ENCODE data around the gene FHL2.

DNA sequence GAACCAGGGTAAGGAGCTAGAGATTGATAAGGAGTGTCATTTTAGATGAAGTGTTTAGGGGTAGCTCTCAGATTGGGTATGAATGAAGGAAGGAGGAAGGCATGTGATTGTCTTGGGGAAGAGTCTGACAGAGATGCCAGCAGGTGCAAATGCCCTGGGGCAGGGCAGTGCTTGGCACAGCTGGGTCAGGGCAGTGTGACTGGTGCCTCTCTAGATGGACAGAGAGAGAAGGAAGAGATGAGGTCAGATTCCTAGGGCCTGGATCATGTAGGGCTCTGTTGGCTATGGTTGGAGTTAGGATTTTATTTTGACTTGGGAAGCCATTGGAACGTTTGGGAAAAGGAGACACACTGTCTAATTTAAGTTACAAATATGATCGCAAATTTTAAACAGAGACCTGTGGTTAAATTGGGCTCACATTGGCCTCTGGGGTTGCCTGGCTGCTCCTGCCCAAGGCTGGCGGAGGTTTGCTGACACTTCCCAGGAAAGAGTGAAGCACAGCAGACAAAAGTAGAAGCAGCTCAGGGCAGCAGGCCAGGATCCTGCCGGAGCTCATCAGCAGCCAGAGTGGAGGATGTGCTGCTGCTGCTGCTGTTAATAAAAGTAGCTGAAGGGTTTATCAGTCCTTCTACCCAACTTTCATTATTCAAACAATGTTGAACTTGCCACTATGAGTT is 32.7 kb upstream of the FHL2 start:
- TF ChIP-seq, protein P1, sequence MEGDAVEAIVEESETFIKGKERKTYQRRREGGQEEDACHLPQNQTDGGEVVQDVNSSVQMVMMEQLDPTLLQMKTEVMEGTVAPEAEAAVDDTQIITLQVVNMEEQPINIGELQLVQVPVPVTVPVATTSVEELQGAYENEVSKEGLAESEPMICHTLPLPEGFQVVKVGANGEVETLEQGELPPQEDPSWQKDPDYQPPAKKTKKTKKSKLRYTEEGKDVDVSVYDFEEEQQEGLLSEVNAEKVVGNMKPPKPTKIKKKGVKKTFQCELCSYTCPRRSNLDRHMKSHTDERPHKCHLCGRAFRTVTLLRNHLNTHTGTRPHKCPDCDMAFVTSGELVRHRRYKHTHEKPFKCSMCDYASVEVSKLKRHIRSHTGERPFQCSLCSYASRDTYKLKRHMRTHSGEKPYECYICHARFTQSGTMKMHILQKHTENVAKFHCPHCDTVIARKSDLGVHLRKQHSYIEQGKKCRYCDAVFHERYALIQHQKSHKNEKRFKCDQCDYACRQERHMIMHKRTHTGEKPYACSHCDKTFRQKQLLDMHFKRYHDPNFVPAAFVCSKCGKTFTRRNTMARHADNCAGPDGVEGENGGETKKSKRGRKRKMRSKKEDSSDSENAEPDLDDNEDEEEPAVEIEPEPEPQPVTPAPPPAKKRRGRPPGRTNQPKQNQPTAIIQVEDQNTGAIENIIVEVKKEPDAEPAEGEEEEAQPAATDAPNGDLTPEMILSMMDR (IDR thresholded peaks at IDR 0.05; ENCODE audit: poor library complexity), result no peak
- TF ChIP-seq EZH2 (IDR thresholded peaks at IDR 0.05; ENCODE audit: borderline replicate concordance), result no peak

Measured in hepatocyte (in vitro differentiated cells).